HepG2 (cell line): Measurements from ENCODE around the gene LTA. TPM values are rescaled to one million over a fixed set of nuclear protein-coding genes. Genes with fewer than 3 reads are reported as not detected.

Experiments
- AHR ChIP-seq: IDR thresholded peaks from 2 replicates; pipeline ENCODE4 v1.6.1; 2018; ENCODE audit warnings: missing genetic modification reagents, missing compliant biosample characterization
- ATF4 ChIP-seq, 2 experiments: fragments of 450-650 bp in 1 of 2; sonication (generic) in 1 of 2; formaldehyde crosslinking; IDR thresholded peaks; 2 replicates each; pipeline versions ENCODE4 v1.5.0 to v1.8.0; 2020 to 2022; ENCODE audit warnings: mild to moderate bottlenecking in 1 of 2, missing genetic modification reagents in 1 of 2
- DDIT3 ChIP-seq: sonication (generic); formaldehyde crosslinking; IDR thresholded peaks from 2 replicates; pipeline ENCODE4 v1.4.0; 2020; ENCODE audit warnings: mild to moderate bottlenecking, missing genetic modification reagents
- E2F5 ChIP-seq: sonication (generic); formaldehyde crosslinking; conservative IDR thresholded peaks from 2 replicates; pipeline ENCODE4 v1.4.0; 2020; ENCODE audit warnings: missing genetic modification reagents
- GRHL1 ChIP-seq: sonication (generic); formaldehyde crosslinking; conservative IDR thresholded peaks from 2 replicates; pipeline ENCODE4 v1.8.0; 2022; ENCODE audit warnings: missing genetic modification reagents
- HMG20B ChIP-seq: conservative IDR thresholded peaks from 2 replicates; pipeline ENCODE4 v1.6.1; 2016; ENCODE audit warnings: missing genetic modification reagents, missing compliant biosample characterization
- NR2C2 ChIP-seq: sonication (generic); formaldehyde crosslinking; IDR thresholded peaks from 2 replicates; pipeline ENCODE4 v1.4.0; 2020; ENCODE audit warnings: missing genetic modification reagents, mild to moderate bottlenecking, moderate library complexity, borderline replicate concordance
- SRF ChIP-seq: IDR thresholded peaks from 2 replicates; pipeline ENCODE4 v1.6.1; 2011; ENCODE audit warnings: mild to moderate bottlenecking, low read depth, low read length, moderate library complexity
- TEAD3 ChIP-seq: optimal IDR thresholded peaks from 2 replicates; pipeline ENCODE3; 2016; ENCODE audit warnings: borderline replicate concordance
- TIGD3 ChIP-seq: sonication (generic); formaldehyde crosslinking; IDR thresholded peaks from 2 replicates; pipeline ENCODE4 v1.5.1; 2020; ENCODE audit warnings: mild to moderate bottlenecking, missing genetic modification reagents, borderline replicate concordance
- ZBED4 ChIP-seq: sonication (generic); formaldehyde crosslinking; IDR thresholded peaks from 2 replicates; pipeline ENCODE4 v1.4.0; 2020; ENCODE audit warnings: missing genetic modification reagents, borderline replicate concordance
- ZBTB8A ChIP-seq: sonication (generic); formaldehyde crosslinking; IDR thresholded peaks from 2 replicates; pipeline ENCODE4 v1.4.0; 2020; ENCODE audit warnings: mild to moderate bottlenecking, low read depth, missing genetic modification reagents, borderline replicate concordance
- ZFP82 ChIP-seq: sonication (generic); formaldehyde crosslinking; IDR thresholded peaks from 2 replicates; pipeline ENCODE4 v1.5.1; 2020; ENCODE audit warnings: mild to moderate bottlenecking, missing genetic modification reagents, borderline replicate concordance
- ZFY ChIP-seq: sonication (generic); formaldehyde crosslinking; IDR thresholded peaks from 2 replicates; pipeline ENCODE4 v1.4.0; 2020; ENCODE audit warnings: missing genetic modification reagents
- ZNF496 ChIP-seq: sonication (generic); formaldehyde crosslinking; IDR thresholded peaks from 2 replicates; pipeline ENCODE4 v1.8.1; 2023; ENCODE audit warnings: mild to moderate bottlenecking, moderate library complexity, missing genetic modification reagents; ENCODE audit not compliant: insufficient replicate concordance
- ZNF577 ChIP-seq: sonication (generic); formaldehyde crosslinking; IDR thresholded peaks from 2 replicates; pipeline ENCODE4 v1.4.0; 2020; ENCODE audit warnings: mild to moderate bottlenecking, low read depth, missing genetic modification reagents, borderline replicate concordance
- ZNF580 ChIP-seq: IDR thresholded peaks from 2 replicates; pipeline ENCODE4 v1.6.1; 2016; ENCODE audit warnings: low read depth, borderline replicate concordance
- ZNF614 ChIP-seq: IDR thresholded peaks from 2 replicates; pipeline ENCODE4 v1.6.1; 2018; ENCODE audit warnings: missing biosample characterization, missing genetic modification reagents, inconsistent platforms, borderline replicate concordance
- polyA plus RNA-seq, 8 experiments: library from polyadenylated mRNA; depleted of rRNA in 3 of 8; stranded (reverse) in 7 of 8; unstranded in 1 of 8; fragments of >200 nt; fragmentation: Illumina TruSeq in 4 of 8; extraction: Trizol in 4 of 8; gene quantifications; 2 replicates each; pipeline versions ENCODE4 v1.2.1 to v1.2.3, GENCODE V29; 2011 to 2016; ENCODE audit warnings: low read depth in 4 of 8, missing spikeins in 1 of 8, mixed read lengths in 1 of 8; ENCODE audit not compliant: insufficient read depth in 1 of 8
- total RNA-seq, 5 experiments: library from RNA; depleted of rRNA; stranded (reverse); fragments of >200 nt; fragmentation: Illumina TruSeq; extraction: Trizol; gene quantifications; 2 replicates each; pipeline ENCODE4 v1.2.3, GENCODE V29; 2016; ENCODE audit warnings: low read depth in 1 of 5

The LTA gene
- total and polyA plus RNA-seq, 2 of the 13 experiments (the other 11 are each of a cell fraction or from before 2014, with no cell fraction given), result 0.09 TPM; not detected in 1

GRCh38 chr6:31546958-31547726 lies 24.9 kb upstream of the LTA start, which contains the start of gene NFKBIL1 (continued):
- TF ChIP-seq ZNF580 (CRISPR knock-in tag), result peak; percentile 52; the same call in 1 of the 2 replicates
- no peak for TF ChIP-seq DDIT3 (CRISPR knock-in tag)
- TF ChIP-seq TIGD3, result no peak
- TF ChIP-seq ZNF614 (CRISPR knock-in tag), result peak; percentile 31; the same call in 1 of the 2 replicates
- TF ChIP-seq ATF4 (CRISPR knock-in tag; IDR thresholded peaks at IDR 0.05), result peak in 1 of 2 experiments; percentile 80; a peak in 2 of 4 replicates
- no peak for TF ChIP-seq GRHL1 (CRISPR knock-in tag)
- TF ChIP-seq HMG20B (CRISPR knock-in tag), result no peak
- TF ChIP-seq ZFY, result peak; percentile 92
- TF ChIP-seq ZBTB8A (CRISPR knock-in tag), result no peak
- 0 out of 2 replicates have a peak, but pooled peaks have one; percentile 63 for TF ChIP-seq AHR (CRISPR knock-in tag)
- TF ChIP-seq SRF, result peak; percentile 73; the same call in 1 of the 2 replicates
- peak; percentile 96 for TF ChIP-seq NR2C2
- TF ChIP-seq ZFP82 (CRISPR knock-in tag), result no peak
- peak; percentile 47; the same call in 1 of the 2 replicates for TF ChIP-seq E2F5 (CRISPR knock-in tag)
- TF ChIP-seq TEAD3 (CRISPR knock-in tag), result peak; percentile 42
- TF ChIP-seq ZNF496, result no peak
- 0 out of 2 replicates have a peak, but pooled peaks have one; percentile 17 for TF ChIP-seq ZBED4 (CRISPR knock-in tag)
- no peak for TF ChIP-seq ZNF577 (CRISPR knock-in tag)
